Measurements from ENCODE around the gene SDK1. TPM values are rescaled to one million over a fixed set of nuclear protein-coding genes. Genes with fewer than 3 reads are reported as not detected.

Gene SDK1
- total and polyA plus RNA-seq, 2 experiments from 2014 or later, result 2.1 to 10.0 TPM

- TF ChIP-seq, protein P1, sequence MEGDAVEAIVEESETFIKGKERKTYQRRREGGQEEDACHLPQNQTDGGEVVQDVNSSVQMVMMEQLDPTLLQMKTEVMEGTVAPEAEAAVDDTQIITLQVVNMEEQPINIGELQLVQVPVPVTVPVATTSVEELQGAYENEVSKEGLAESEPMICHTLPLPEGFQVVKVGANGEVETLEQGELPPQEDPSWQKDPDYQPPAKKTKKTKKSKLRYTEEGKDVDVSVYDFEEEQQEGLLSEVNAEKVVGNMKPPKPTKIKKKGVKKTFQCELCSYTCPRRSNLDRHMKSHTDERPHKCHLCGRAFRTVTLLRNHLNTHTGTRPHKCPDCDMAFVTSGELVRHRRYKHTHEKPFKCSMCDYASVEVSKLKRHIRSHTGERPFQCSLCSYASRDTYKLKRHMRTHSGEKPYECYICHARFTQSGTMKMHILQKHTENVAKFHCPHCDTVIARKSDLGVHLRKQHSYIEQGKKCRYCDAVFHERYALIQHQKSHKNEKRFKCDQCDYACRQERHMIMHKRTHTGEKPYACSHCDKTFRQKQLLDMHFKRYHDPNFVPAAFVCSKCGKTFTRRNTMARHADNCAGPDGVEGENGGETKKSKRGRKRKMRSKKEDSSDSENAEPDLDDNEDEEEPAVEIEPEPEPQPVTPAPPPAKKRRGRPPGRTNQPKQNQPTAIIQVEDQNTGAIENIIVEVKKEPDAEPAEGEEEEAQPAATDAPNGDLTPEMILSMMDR (conservative IDR thresholded peaks at IDR 0.05; ENCODE audit: low read depth in 2 of 2), result no peak
- no peak for TF ChIP-seq ZNF114 (CRISPR knock-in tag; IDR thresholded peaks at IDR 0.05)
Measured at GRCh38 chr7:3953133-3953532, 652.1 kb downstream of the SDK1 start (continued).

GRCh38 chr7:3953946-3954345, 652.9 kb downstream of the SDK1 start:
- no peak overlapping the region for H3K27ac ChIP-seq (ENCODE audit: low read depth)
- H3K27me3 ChIP-seq (ENCODE audit: insufficient read depth), result no peaks in the 10 kb centered on the region
- H2AFZ ChIP-seq, result no peak overlapping the region
- Mint-ChIP-seq H3K4me1 (no peaks in the 10 kb centered on the region; the same call in 2 of the 3 replicates), H3K9me3 (no peaks in the 10 kb centered on the region), H3K4me3 (no peak overlapping the region), H3K36me3 (ENCODE audit: low read depth) (peaks cover 3% of the 10 kb centered on the region; the same call in 2 of the 3 replicates), H3K27ac (no peak overlapping the region), H3K27me3 (ENCODE audit: insufficient read depth, low read depth, poor library complexity) (peaks cover 8% of the 10 kb centered on the region)
- H3K36me3 ChIP-seq (ENCODE audit: insufficient read depth), result no peaks in the 10 kb centered on the region
- ATAC-seq, result no peak
- H3K4me2 ChIP-seq, result no peak overlapping the region
- H4K20me1 ChIP-seq (replicated peaks; ENCODE audit: insufficient read depth), result no peaks in the 10 kb centered on the region
- no peak overlapping the region for H3K4me3 ChIP-seq
- no peaks in the 10 kb centered on the region for H3K4me1 ChIP-seq (ENCODE audit: insufficient read depth)
- no peaks in the 10 kb centered on the region for H3K9me2 ChIP-seq (ENCODE audit: insufficient read depth)
- DNase-seq (ENCODE audit: low spot score), result no peak
- H3K79me2 ChIP-seq (replicated peaks; ENCODE audit: insufficient read depth), result no peaks in the 10 kb centered on the region
- H3F3A ChIP-seq (replicated peaks; ENCODE audit: low read depth), result no peaks in the 10 kb centered on the region
- TF ChIP-seq, protein P2, sequence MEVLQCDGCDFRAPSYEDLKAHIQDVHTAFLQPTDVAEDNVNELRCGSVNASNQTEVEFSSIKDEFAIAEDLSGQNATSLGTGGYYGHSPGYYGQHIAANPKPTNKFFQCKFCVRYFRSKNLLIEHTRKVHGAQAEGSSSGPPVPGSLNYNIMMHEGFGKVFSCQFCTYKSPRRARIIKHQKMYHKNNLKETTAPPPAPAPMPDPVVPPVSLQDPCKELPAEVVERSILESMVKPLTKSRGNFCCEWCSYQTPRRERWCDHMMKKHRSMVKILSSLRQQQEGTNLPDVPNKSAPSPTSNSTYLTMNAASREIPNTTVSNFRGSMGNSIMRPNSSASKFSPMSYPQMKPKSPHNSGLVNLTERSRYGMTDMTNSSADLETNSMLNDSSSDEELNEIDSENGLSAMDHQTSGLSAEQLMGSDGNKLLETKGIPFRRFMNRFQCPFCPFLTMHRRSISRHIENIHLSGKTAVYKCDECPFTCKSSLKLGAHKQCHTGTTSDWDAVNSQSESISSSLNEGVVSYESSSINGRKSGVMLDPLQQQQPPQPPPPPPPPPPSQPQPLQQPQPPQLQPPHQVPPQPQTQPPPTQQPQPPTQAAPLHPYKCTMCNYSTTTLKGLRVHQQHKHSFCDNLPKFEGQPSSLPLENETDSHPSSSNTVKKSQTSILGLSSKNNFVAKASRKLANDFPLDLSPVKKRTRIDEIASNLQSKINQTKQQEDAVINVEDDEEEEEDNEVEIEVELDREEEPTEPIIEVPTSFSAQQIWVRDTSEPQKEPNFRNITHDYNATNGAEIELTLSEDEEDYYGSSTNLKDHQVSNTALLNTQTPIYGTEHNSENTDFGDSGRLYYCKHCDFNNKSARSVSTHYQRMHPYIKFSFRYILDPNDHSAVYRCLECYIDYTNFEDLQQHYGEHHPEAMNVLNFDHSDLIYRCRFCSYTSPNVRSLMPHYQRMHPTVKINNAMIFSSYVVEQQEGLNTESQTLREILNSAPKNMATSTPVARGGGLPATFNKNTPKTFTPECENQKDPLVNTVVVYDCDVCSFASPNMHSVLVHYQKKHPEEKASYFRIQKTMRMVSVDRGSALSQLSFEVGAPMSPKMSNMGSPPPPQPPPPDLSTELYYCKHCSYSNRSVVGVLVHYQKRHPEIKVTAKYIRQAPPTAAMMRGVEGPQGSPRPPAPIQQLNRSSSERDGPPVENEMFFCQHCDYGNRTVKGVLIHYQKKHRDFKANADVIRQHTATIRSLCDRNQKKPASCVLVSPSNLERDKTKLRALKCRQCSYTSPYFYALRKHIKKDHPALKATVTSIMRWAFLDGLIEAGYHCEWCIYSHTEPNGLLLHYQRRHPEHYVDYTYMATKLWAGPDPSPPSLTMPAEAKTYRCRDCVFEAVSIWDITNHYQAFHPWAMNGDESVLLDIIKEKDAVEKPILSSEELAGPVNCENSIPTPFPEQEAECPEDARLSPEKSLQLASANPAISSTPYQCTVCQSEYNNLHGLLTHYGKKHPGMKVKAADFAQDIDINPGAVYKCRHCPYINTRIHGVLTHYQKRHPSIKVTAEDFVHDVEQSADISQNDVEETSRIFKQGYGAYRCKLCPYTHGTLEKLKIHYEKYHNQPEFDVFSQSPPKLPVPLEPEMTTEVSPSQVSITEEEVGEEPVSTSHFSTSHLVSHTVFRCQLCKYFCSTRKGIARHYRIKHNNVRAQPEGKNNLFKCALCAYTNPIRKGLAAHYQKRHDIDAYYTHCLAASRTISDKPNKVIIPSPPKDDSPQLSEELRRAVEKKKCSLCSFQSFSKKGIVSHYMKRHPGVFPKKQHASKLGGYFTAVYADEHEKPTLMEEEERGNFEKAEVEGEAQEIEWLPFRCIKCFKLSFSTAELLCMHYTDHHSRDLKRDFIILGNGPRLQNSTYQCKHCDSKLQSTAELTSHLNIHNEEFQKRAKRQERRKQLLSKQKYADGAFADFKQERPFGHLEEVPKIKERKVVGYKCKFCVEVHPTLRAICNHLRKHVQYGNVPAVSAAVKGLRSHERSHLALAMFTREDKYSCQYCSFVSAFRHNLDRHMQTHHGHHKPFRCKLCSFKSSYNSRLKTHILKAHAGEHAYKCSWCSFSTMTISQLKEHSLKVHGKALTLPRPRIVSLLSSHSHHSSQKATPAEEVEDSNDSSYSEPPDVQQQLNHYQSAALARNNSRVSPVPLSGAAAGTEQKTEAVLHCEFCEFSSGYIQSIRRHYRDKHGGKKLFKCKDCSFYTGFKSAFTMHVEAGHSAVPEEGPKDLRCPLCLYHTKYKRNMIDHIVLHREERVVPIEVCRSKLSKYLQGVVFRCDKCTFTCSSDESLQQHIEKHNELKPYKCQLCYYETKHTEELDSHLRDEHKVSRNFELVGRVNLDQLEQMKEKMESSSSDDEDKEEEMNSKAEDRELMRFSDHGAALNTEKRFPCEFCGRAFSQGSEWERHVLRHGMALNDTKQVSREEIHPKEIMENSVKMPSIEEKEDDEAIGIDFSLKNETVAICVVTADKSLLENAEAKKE (CRISPR knock-in tag; IDR thresholded peaks at IDR 0.05), result no peak
- TF ChIP-seq CREB1 (CRISPR knock-in tag; IDR thresholded peaks at IDR 0.05; ENCODE audit: low read depth), result no peak
- TF ChIP-seq, protein P1 (conservative IDR thresholded peaks at IDR 0.05; ENCODE audit: low read depth in 2 of 2), result no peak
- TF ChIP-seq ZNF114 (CRISPR knock-in tag; IDR thresholded peaks at IDR 0.05), result no peak
- TF ChIP-seq POLR2AphosphoS5 (IDR thresholded peaks at IDR 0.05; ENCODE audit: low read depth), result no peak
- no peak for TF ChIP-seq EZH2 (IDR thresholded peaks at IDR 0.05; ENCODE audit: low read depth, unreplicated experiment)
- TF ChIP-seq NANOG (IDR thresholded peaks at IDR 0.05; ENCODE audit: borderline replicate concordance), result no peak
- no peak for TF ChIP-seq JUNB (IDR thresholded peaks at IDR 0.05; ENCODE audit: unreplicated experiment)
- TF ChIP-seq EZH2phosphoT487 (IDR thresholded peaks at IDR 0.05; ENCODE audit: unreplicated experiment), result no peak
- TF ChIP-seq ZNF331 (CRISPR knock-in tag; IDR thresholded peaks at IDR 0.05; ENCODE audit: low read depth), result no peak
- TF ChIP-seq, protein P3, sequence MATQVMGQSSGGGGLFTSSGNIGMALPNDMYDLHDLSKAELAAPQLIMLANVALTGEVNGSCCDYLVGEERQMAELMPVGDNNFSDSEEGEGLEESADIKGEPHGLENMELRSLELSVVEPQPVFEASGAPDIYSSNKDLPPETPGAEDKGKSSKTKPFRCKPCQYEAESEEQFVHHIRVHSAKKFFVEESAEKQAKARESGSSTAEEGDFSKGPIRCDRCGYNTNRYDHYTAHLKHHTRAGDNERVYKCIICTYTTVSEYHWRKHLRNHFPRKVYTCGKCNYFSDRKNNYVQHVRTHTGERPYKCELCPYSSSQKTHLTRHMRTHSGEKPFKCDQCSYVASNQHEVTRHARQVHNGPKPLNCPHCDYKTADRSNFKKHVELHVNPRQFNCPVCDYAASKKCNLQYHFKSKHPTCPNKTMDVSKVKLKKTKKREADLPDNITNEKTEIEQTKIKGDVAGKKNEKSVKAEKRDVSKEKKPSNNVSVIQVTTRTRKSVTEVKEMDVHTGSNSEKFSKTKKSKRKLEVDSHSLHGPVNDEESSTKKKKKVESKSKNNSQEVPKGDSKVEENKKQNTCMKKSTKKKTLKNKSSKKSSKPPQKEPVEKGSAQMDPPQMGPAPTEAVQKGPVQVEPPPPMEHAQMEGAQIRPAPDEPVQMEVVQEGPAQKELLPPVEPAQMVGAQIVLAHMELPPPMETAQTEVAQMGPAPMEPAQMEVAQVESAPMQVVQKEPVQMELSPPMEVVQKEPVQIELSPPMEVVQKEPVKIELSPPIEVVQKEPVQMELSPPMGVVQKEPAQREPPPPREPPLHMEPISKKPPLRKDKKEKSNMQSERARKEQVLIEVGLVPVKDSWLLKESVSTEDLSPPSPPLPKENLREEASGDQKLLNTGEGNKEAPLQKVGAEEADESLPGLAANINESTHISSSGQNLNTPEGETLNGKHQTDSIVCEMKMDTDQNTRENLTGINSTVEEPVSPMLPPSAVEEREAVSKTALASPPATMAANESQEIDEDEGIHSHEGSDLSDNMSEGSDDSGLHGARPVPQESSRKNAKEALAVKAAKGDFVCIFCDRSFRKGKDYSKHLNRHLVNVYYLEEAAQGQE (IDR thresholded peaks at IDR 0.05; ENCODE audit: unreplicated experiment), result no peak

Data from GM23338 (cell line).